Caco-2 (cell line): ENCODE results near the gene ZNF329. TPM values are rescaled to one million over a fixed set of nuclear protein-coding genes. Genes with fewer than 3 reads are reported as not detected.

Experiments
- BruUV-seq: library from RNA; stranded (reverse); fragments of 400-500 nt; replicated peaks from 2 replicates; lab custom pipeline; 2021; lab: Mats Ljungman, UMichigan
- CTCF ChIA-PET: fragments of 300-600 bp; sonication (Branson Sonifier 250); formaldehyde crosslinking; loops from one replicate; lab custom pipeline; 2022; ENCODE audit warnings: antibody characterized with exemption; lab: Charles Lee
- POLR2A ChIA-PET: fragments of 300-600 bp; sonication (Branson Sonifier 250); formaldehyde crosslinking; loops from one replicate; lab custom pipeline; 2022; ENCODE audit warnings: antibody characterized with exemption; lab: Charles Lee
- DNase-seq, 2 experiments: peaks; one replicate each; pipeline versions ENCODE4 v3.0.0 to v3.0.0-alpha.2; 2020 to 2022
- H3K27me3 ChIP-seq: replicated peaks from 2 replicates; pipeline ENCODE4 v1.6.0; 2011; ENCODE audit warnings: low read length; ENCODE audit not compliant: control insufficient read depth, insufficient read depth
- H3K36me3 ChIP-seq: 2 replicates; pipeline ENCODE4 v1.5.1; 2011; ENCODE audit warnings: low read length; ENCODE audit not compliant: control insufficient read depth, insufficient read depth
- H3K4me1 ChIP-seq: fragments of 250-450 bp; sonication (Bioruptor Pico); 2 replicates; pipeline ENCODE4 v1.5.1; 2020; ENCODE audit warnings: mild to moderate bottlenecking
- H3K4me3 ChIP-seq: 2 replicates; pipeline ENCODE4 v1.5.1; 2011; ENCODE audit warnings: low read depth, mild to moderate bottlenecking, control low read depth, low read length
- H3K9me3 ChIP-seq: fragments of 250-450 bp; sonication (Bioruptor Pico); 2 replicates; pipeline ENCODE4 v1.5.1; 2020; ENCODE audit warnings: mild to moderate bottlenecking, moderate library complexity
- H3K27ac Mint-ChIP-seq: one replicate; pipeline ENCODE4 v1.8.0; 2022; ENCODE audit warnings: mixed read lengths; ENCODE audit not compliant: unreplicated experiment
- H3K27me3 Mint-ChIP-seq: one replicate; pipeline ENCODE4 v1.8.0; 2022; ENCODE audit warnings: mixed read lengths; ENCODE audit not compliant: insufficient read depth, unreplicated experiment
- H3K36me3 Mint-ChIP-seq: one replicate; pipeline ENCODE4 v1.8.0; 2022; ENCODE audit warnings: mild to moderate bottlenecking, mixed read lengths; ENCODE audit not compliant: insufficient read depth, unreplicated experiment
- H3K4me1 Mint-ChIP-seq: one replicate; pipeline ENCODE4 v1.8.0; 2022; ENCODE audit warnings: low read depth, mixed read lengths; ENCODE audit not compliant: unreplicated experiment
- H3K4me3 Mint-ChIP-seq: one replicate; pipeline ENCODE4 v1.8.0; 2022; ENCODE audit warnings: mild to moderate bottlenecking, moderate library complexity, mixed read lengths; ENCODE audit not compliant: unreplicated experiment
- H3K9me3 Mint-ChIP-seq: one replicate; pipeline ENCODE4 v1.8.0; 2022; ENCODE audit warnings: mixed read lengths; ENCODE audit not compliant: unreplicated experiment
- CTCF ChIP-seq, 2 experiments: fragments of 200-600 bp in 1 of 2; IDR thresholded peaks; 1 replicate in 1 of 2; 2 replicates in 1 of 2; pipeline versions ENCODE4 v1.5.1 to v1.8.0; 2011 to 2022; ENCODE audit warnings: antibody characterized with exemption in 1 of 2, control low read depth in 1 of 2, inconsistent platforms in 1 of 2, low read depth in 1 of 2, low read length in 1 of 2, mild to moderate bottlenecking in 1 of 2, moderate library complexity in 1 of 2; ENCODE audit not compliant: insufficient read depth in 1 of 2, severe bottlenecking in 1 of 2, unreplicated experiment in 1 of 2
- intact Hi-C: fragments of 100-400 bp; cut with micrococcal nuclease; formaldehyde crosslinking; loops from one replicate; pipeline ENCODE4 v1.10.0; 2022; ENCODE audit not compliant: unreplicated experiment
- total RNA-seq: library from RNA; stranded (reverse); gene quantifications from 2 replicates; pipeline ENCODE4 v1.2.3, GENCODE V29; 2022

Gene ZNF329
- total RNA-seq, 1 experiment from 2014 or later: 5.4 TPM

GRCh38 chr19:58079792-58080191, 70.8 kb downstream of the ZNF329 start:
- ChIA-PET POLR2A (no interaction called here), CTCF (no interaction called here)
- Histone ChIP-seq H3K27me3 (no peaks in the 10 kb centered on the region), H3K4me3 (no peak overlapping the region), H3K9me3 (peaks cover 29% of the 10 kb centered on the region), H3K4me1 (no peaks in the 10 kb centered on the region), H3K36me3 (no peaks in the 10 kb centered on the region)
- H3K36me3 Mint-ChIP-seq: no peaks in the 10 kb centered on the region
- H3K4me1 Mint-ChIP-seq: no peaks in the 10 kb centered on the region
- H3K9me3 Mint-ChIP-seq: peaks cover 25% of the 10 kb centered on the region
- no peak overlapping the region for H3K4me3 Mint-ChIP-seq
- DNase-seq: no peak
- no peaks in the 10 kb centered on the region for H3K27me3 Mint-ChIP-seq
- H3K27ac Mint-ChIP-seq: no peak overlapping the region
- intact Hi-C loops: no loop called here
- BruUV-seq: no TSS peak
- no peak for TF ChIP-seq CTCF (IDR thresholded peaks at IDR 0.05; ENCODE audit: insufficient read depth in 1 of 2, low read depth in 1 of 2, low read length in 1 of 2, severe bottlenecking in 1 of 2, unreplicated experiment in 1 of 2)

Other genes with a start within 250 kb of the ZNF329 start
- 16.6 and 19.2 TPM in 2 replicates for gene ZNF417, start 234.2 kb downstream of the ZNF329 start, total RNA-seq
- gene ZNF418, start 215.4 kb downstream of the ZNF329 start, total RNA-seq: 0.50 and 0.51 TPM in 2 replicates
- 1.5 and 1.9 TPM in 2 replicates for gene ZNF256, start 203.1 kb downstream of the ZNF329 start, total RNA-seq
- gene C19orf18, start 176.3 kb downstream of the ZNF329 start, total RNA-seq: 0.45 TPM in 1 of 2 replicates, not detected in the other
- 13.0 and 13.9 TPM in 2 replicates for gene ZNF606, start 148.0 kb downstream of the ZNF329 start, total RNA-seq
- not detected in 2 replicates for gene ZSCAN1, start 116.8 kb downstream of the ZNF329 start, total RNA-seq
- not detected in 2 replicates for gene ZNF135, start 91.5 kb downstream of the ZNF329 start, total RNA-seq
- not detected in 2 replicates for gene ZSCAN18, start 52.6 kb downstream of the ZNF329 start, total RNA-seq
- gene ZNF274, start 32.3 kb upstream of the ZNF329 start, total RNA-seq: 19.9 and 21.6 TPM in 2 replicates
- 48.7 and 53.8 TPM in 2 replicates for gene ZNF544, start 78.1 kb upstream of the ZNF329 start, total RNA-seq
- gene ZNF8, start 128.2 kb upstream of the ZNF329 start, total RNA-seq: 8.4 and 8.5 TPM in 2 replicates
- gene ERVK3-1, start 154.6 kb upstream of the ZNF329 start, total RNA-seq: 61.3 and 66.1 TPM in 2 replicates
- gene ZSCAN22, start 176.2 kb upstream of the ZNF329 start, total RNA-seq: 4.0 and 4.3 TPM in 2 replicates
- 1.6 and 2.8 TPM in 2 replicates for gene A1BG, start 202.7 kb upstream of the ZNF329 start, total RNA-seq
- 1.6 and 1.7 TPM in 2 replicates for gene ZNF497, start 212.0 kb upstream of the ZNF329 start, total RNA-seq
- gene ZNF837, start 230.2 kb upstream of the ZNF329 start, total RNA-seq: 2.2 and 2.3 TPM in 2 replicates
- gene RPS5, start 236.5 kb upstream of the ZNF329 start, total RNA-seq: 1,436 and 1,611 TPM in 2 replicates
- gene RNF225, start 244.9 kb upstream of the ZNF329 start, total RNA-seq: 0.73 and 1.3 TPM in 2 replicates